GM12878 (cell line): ENCODE results near the gene SCUBE3. TPM values are rescaled to one million over a fixed set of nuclear protein-coding genes. Genes with fewer than 3 reads are reported as not detected.

Experiments used
- ATAC-seq: fragments of 200-7000 bp; cut with Tn5 transposase; 3 replicates; pipeline ENCODE4 v1.9.1; 2020; ENCODE audit warnings: mild to moderate bottlenecking, moderate library complexity
- BruUV-seq: library from RNA; stranded (reverse); fragments of 400-500 nt; replicated peaks from 2 replicates; lab custom pipeline; 2021; lab: Mats Ljungman, UMichigan
- CTCF ChIA-PET: fragments of 300-600 bp; sonication (Branson Sonifier 250); formaldehyde crosslinking; extraction: SDS; loops from one replicate; lab custom pipeline; 2021; ENCODE audit warnings: inconsistent platforms; lab: Yijun Ruan, JAX
- POLR2A ChIA-PET: fragments of 350-600 bp; formaldehyde crosslinking; extraction: SDS; loops from one replicate; lab custom pipeline; 2021; ENCODE audit warnings: inconsistent platforms; lab: Charles Lee
- RAD21 ChIA-PET: fragments of 300-600 bp; sonication (Branson Sonifier 250); formaldehyde crosslinking; loops from one replicate; lab custom pipeline; 2023; ENCODE audit warnings: antibody characterized with exemption; ENCODE audit not compliant: unreplicated experiment; lab: Charles Lee
- SMC1A ChIA-PET: fragments of 300-600 bp; sonication (Branson Sonifier 250); formaldehyde crosslinking; loops from one replicate; lab custom pipeline; 2023; ENCODE audit not compliant: unreplicated experiment, uncharacterized antibody; lab: Charles Lee
- DNase-seq: peaks from one replicate; pipeline ENCODE4 v3.0.0-alpha.2; 2011; ENCODE audit warnings: low read depth, low spot score
- FAIRE-seq: peaks from 3 replicates; lab custom pipeline; 2011; peaks lifted over from hg19 to GRCh38; lab: Jason Lieb, UNC
- H2AFZ ChIP-seq: 2 replicates; pipeline ENCODE4 v1.6.0; 2011; ENCODE audit warnings: low read depth, low read length, control low read depth; ENCODE audit not compliant: control insufficient read depth
- H3K27ac ChIP-seq: 2 replicates; pipeline ENCODE4 v1.5.1; 2011; ENCODE audit warnings: control low read depth; ENCODE audit not compliant: control insufficient read depth, insufficient read depth
- H3K27me3 ChIP-seq, 2 experiments: replicated peaks in 1 of 2; 2 replicates each; pipeline versions ENCODE4 v1.6.0 to v1.6.1; 2011; ENCODE audit warnings: low read length in 1 of 2; ENCODE audit not compliant: control insufficient read depth in 2 of 2, insufficient read depth in 2 of 2
- H3K36me3 ChIP-seq, 2 experiments: 2 replicates each; pipeline ENCODE4 v1.5.1; 2011; ENCODE audit warnings: low read length in 1 of 2; ENCODE audit not compliant: control insufficient read depth in 2 of 2, insufficient read depth in 2 of 2
- H3K4me1 ChIP-seq: 2 replicates; pipeline ENCODE4 v1.6.1; 2011; ENCODE audit warnings: mild to moderate bottlenecking, low read length, moderate library complexity, mixed read lengths; ENCODE audit not compliant: control insufficient read depth, insufficient read depth
- H3K4me2 ChIP-seq: 2 replicates; pipeline ENCODE4 v1.6.0; 2011; ENCODE audit warnings: control low read depth; ENCODE audit not compliant: control insufficient read depth, insufficient read depth
- H3K4me3 ChIP-seq: fragments of 200-600 bp; sonication (generic); 2 replicates; pipeline ENCODE4 v1.5.1; 2016
- H3K79me2 ChIP-seq: 2 replicates; pipeline ENCODE4 v1.6.0; 2011; ENCODE audit warnings: low read length; ENCODE audit not compliant: control insufficient read depth, insufficient read depth
- H3K9ac ChIP-seq: 2 replicates; pipeline ENCODE4 v1.8.0; 2011; ENCODE audit warnings: low read length, control low read depth, mixed read lengths; ENCODE audit not compliant: control insufficient read depth, insufficient read depth
- H3K9me3 ChIP-seq: replicated peaks from 3 replicates; pipeline ENCODE4 v1.5.1; 2011; ENCODE audit warnings: mild to moderate bottlenecking, low read length; ENCODE audit not compliant: control insufficient read depth, insufficient read depth
- H4K20me1 ChIP-seq: 2 replicates; pipeline ENCODE4 v1.6.0; 2011; ENCODE audit not compliant: control insufficient read depth, insufficient read depth
- BCL11A ChIP-seq: IDR thresholded peaks from 2 replicates; pipeline ENCODE4 v1.6.1; 2011; ENCODE audit warnings: low read depth, low read length
- CREM ChIP-seq: IDR thresholded peaks from 2 replicates; pipeline ENCODE4 v1.6.1; 2014; ENCODE audit warnings: antibody characterized with exemption, low read depth
- EZH2 ChIP-seq: IDR thresholded peaks from 2 replicates; pipeline ENCODE4 v1.6.1; 2012; ENCODE audit warnings: low read depth, mild to moderate bottlenecking, control low read depth, inconsistent platforms, low read length, borderline replicate concordance; ENCODE audit not compliant: control insufficient read depth
- NFYA ChIP-seq: IDR thresholded peaks from 2 replicates; pipeline ENCODE4 v1.6.1; 2011; ENCODE audit warnings: low read depth, mild to moderate bottlenecking, low read length, improper control_type of control experiment, borderline replicate concordance
- PML ChIP-seq: IDR thresholded peaks from 2 replicates; pipeline ENCODE4 v1.6.1; 2012; ENCODE audit warnings: low read length, inconsistent platforms
- POLR2AphosphoS2 ChIP-seq: IDR thresholded peaks from 2 replicates; pipeline ENCODE4 v1.6.1; 2011; ENCODE audit warnings: low read depth, mild to moderate bottlenecking, low read length, improper control_type of control experiment, moderate library complexity
- RFX5 ChIP-seq: IDR thresholded peaks from 2 replicates; pipeline ENCODE4 v1.6.1; 2011; ENCODE audit warnings: low read depth, low read length, improper control_type of control experiment
- SREBF1 ChIP-seq: IDR thresholded peaks from 2 replicates; pipeline ENCODE4 v1.6.1; 2012; ENCODE audit warnings: mild to moderate bottlenecking, low read length
- TARDBP ChIP-seq: IDR thresholded peaks from 2 replicates; pipeline ENCODE4 v1.6.1; 2016; ENCODE audit warnings: borderline replicate concordance
- ZNF207 ChIP-seq: fragments of 450-650 bp; IDR thresholded peaks from 2 replicates; pipeline ENCODE4 v1.6.1; 2014; ENCODE audit warnings: antibody characterized with exemption, mild to moderate bottlenecking, borderline replicate concordance
- ZSCAN29 ChIP-seq: fragments of 450-650 bp; IDR thresholded peaks from 2 replicates; pipeline ENCODE4 v1.6.1; 2017; ENCODE audit warnings: mild to moderate bottlenecking, moderate library complexity
- WGBS: methylation state at CpG from one replicate; pipeline ENCODE4 v1.1.6; 2016; ENCODE audit warnings: low lambda C conversion rate; ENCODE audit not compliant: insufficient replicate concordance, insufficient coverage; ENCODE audit errors: missing lambda C conversion rate; 5-methylcytosine and 5-hydroxymethylcytosine counted together
- in situ Hi-C: fragments of 300-500 bp; cut with MboI; formaldehyde crosslinking; loops from 9 replicates; pipeline ENCODE4 v1.14.3; 2018; ENCODE audit warnings: mixed read lengths
- intact Hi-C: fragments of 100-400 bp; cut with micrococcal nuclease; formaldehyde crosslinking; loops from one replicate; pipeline ENCODE4 v1.14.2; 2022; ENCODE audit not compliant: unreplicated experiment
- polyA plus RNA-seq, 11 experiments: library from polyadenylated mRNA; depleted of rRNA in 4 of 11; unstranded in 6 of 11; stranded (reverse) in 5 of 11; fragments of >200 nt; fragmentation: Nextera tagmentation in 4 of 11; fragmentation: Illumina TruSeq in 1 of 11; extraction: Ambion mirVana in 4 of 11; extraction: Trizol in 1 of 11; gene quantifications; 1 replicate in 1 of 11; 2 replicates in 10 of 11; pipeline versions ENCODE4 v1.2.1 to v1.2.3, GENCODE V29; 2011 to 2016; ENCODE audit warnings: inconsistent platforms in 2 of 11, missing spikeins in 2 of 11, low read depth in 1 of 11
- total RNA-seq, 4 experiments: library from RNA; depleted of rRNA in 3 of 4; stranded (reverse); fragments of >200 nt in 3 of 4; fragmentation: Illumina TruSeq in 1 of 4; extraction: Trizol in 1 of 4; gene quantifications; 2 replicates each; pipeline versions ENCODE4 v1.2.1 to v1.2.3, GENCODE V29; 2013 to 2021
- TF ChIP-seq, protein P1 (sequence below): IDR thresholded peaks from 2 replicates; pipeline ENCODE4 v1.6.1; 2012; ENCODE audit warnings: low read depth, low read length, improper control_type of control experiment
- TF ChIP-seq, protein P2 (sequence below): fragments of 450-650 bp; formaldehyde crosslinking; IDR thresholded peaks from 2 replicates; pipeline ENCODE4 v1.4.0; 2022; ENCODE audit warnings: mild to moderate bottlenecking, moderate library complexity
- TF ChIP-seq, protein P3 (sequence below): IDR thresholded peaks from 2 replicates; pipeline ENCODE4 v1.6.1; 2012; ENCODE audit warnings: low read length, inconsistent platforms

The SCUBE3 gene
- total and polyA plus RNA-seq, 10 of the 15 experiments (the other 5 are each of a cell fraction or from before 2014, with no cell fraction given), result under 0.01 to 0.20 (median 0.07) TPM; not detected in 4

DNA sequence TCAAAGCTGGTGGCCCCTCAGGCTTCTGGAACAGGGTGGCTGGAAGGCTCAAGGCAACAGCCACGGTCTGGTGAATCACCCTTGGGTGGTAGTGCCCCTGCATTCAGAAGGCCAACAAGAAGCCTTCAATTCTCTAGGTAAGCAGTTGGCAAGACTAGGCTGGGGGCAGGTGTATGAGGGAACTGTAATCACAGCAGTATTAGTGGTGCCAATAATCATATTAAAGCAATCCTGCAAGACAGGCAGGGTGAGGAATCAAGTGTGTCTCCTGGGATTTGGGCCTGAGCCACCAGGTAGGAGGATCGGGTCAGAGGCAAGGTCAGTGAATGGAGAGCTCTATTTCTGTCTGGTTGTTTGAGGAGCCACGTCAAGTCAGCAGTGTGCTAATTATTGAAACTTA lies 24.9 kb upstream of the SCUBE3 start:
- intact Hi-C loops, result no loop called here
- ChIA-PET RAD21 (interaction anchor here (1.5 kb wide), 1 partner anchor 49 kb away, joined by 4 read pairs; no protein-coding TSS in a partner anchor), CTCF (interaction anchor here (4.8 kb wide), 1 partner anchor 16 kb away, joined by 21 read pairs; no protein-coding TSS in a partner anchor), POLR2A (no interaction called here), SMC1A (no interaction called here)
- H3K9me3 ChIP-seq, result no peaks in the 10 kb centered on the region
- H3K27me3 ChIP-seq, result no peaks in the 10 kb centered on the region
- H4K20me1 ChIP-seq, result no peaks in the 10 kb centered on the region
- H3K27ac ChIP-seq, result no peak overlapping the region
- no peak for FAIRE-seq
- no peak for ATAC-seq
- TF ChIP-seq RFX5, result no peak
- TF ChIP-seq, protein P1, sequence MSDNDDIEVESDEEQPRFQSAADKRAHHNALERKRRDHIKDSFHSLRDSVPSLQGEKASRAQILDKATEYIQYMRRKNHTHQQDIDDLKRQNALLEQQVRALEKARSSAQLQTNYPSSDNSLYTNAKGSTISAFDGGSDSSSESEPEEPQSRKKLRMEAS, result no peak
- no peak for TF ChIP-seq SREBF1
- no peak for TF ChIP-seq EZH2
- no peak for TF ChIP-seq PML
- 20% methylated on average over 3 of the region's 3 CpGs for WGBS
- H3K4me2 ChIP-seq, result no peak overlapping the region
- in situ Hi-C loops, result no loop called here
- no peaks in the 10 kb centered on the region for H3K36me3 ChIP-seq
- H3K4me3 ChIP-seq, result no peak overlapping the region
- H3K9ac ChIP-seq, result no peak overlapping the region
- no TSS peak for BruUV-seq
- no peak for DNase-seq
- H2AFZ ChIP-seq, result no peak overlapping the region
- no peaks in the 10 kb centered on the region for H3K79me2 ChIP-seq
- no peaks in the 10 kb centered on the region for H3K4me1 ChIP-seq

DNA sequence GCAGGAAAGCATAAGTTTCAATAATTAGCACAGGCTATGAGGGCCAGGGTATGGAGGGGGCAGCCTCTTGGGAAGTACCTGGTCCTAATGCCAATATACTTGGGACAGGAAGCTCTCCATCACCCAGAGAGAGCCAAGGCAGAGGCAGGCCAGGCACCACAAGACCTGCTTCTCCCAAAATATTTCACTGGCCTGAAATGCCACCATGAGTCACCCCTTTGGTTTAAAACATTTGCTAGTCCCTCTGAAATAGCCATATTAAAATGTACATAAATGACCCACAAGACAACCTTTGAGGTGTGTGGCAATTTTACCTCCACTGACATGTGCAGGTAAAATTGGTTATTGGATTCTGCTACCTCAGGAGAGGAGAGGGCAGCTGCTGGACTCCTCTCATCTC lies 23.4 kb upstream of the SCUBE3 start:
- no peak overlapping the region for H3K4me3 ChIP-seq
- no peak overlapping the region for H3K9ac ChIP-seq
- intact Hi-C loops (no loop called here), in situ Hi-C loops (no loop called here)
- CTCF ChIA-PET, result interaction anchor here (0.6 to 2.6 kb wide), 4 partner anchors 15 to 391 kb away, joined by 3 to 8 read pairs (median 3); no protein-coding TSS in a partner anchor
- DNase-seq, result no peak
- POLR2A ChIA-PET, result no interaction called here
- no peaks in the 10 kb centered on the region for H3K9me3 ChIP-seq
- no peak for ATAC-seq
- no TSS peak for BruUV-seq
- no peaks in the 10 kb centered on the region for H3K79me2 ChIP-seq
- RAD21 ChIA-PET, result no interaction called here
- H3K4me2 ChIP-seq, result no peak overlapping the region
- H3K27ac ChIP-seq, result no peak overlapping the region
- no peaks in the 10 kb centered on the region for H3K4me1 ChIP-seq
- H4K20me1 ChIP-seq, result no peaks in the 10 kb centered on the region
- H3K27me3 ChIP-seq, result no peaks in the 10 kb centered on the region
- no peaks in the 10 kb centered on the region for H3K36me3 ChIP-seq
- SMC1A ChIA-PET, result no interaction called here
- FAIRE-seq, result no peak
- no peak overlapping the region for H2AFZ ChIP-seq
- TF ChIP-seq POLR2AphosphoS2 (no peak), NFYA (no peak), TARDBP (no peak), BCL11A (no peak), CREM (no peak), ZNF207 (no peak), ZSCAN29 (no peak)
- TF ChIP-seq, protein P2, sequence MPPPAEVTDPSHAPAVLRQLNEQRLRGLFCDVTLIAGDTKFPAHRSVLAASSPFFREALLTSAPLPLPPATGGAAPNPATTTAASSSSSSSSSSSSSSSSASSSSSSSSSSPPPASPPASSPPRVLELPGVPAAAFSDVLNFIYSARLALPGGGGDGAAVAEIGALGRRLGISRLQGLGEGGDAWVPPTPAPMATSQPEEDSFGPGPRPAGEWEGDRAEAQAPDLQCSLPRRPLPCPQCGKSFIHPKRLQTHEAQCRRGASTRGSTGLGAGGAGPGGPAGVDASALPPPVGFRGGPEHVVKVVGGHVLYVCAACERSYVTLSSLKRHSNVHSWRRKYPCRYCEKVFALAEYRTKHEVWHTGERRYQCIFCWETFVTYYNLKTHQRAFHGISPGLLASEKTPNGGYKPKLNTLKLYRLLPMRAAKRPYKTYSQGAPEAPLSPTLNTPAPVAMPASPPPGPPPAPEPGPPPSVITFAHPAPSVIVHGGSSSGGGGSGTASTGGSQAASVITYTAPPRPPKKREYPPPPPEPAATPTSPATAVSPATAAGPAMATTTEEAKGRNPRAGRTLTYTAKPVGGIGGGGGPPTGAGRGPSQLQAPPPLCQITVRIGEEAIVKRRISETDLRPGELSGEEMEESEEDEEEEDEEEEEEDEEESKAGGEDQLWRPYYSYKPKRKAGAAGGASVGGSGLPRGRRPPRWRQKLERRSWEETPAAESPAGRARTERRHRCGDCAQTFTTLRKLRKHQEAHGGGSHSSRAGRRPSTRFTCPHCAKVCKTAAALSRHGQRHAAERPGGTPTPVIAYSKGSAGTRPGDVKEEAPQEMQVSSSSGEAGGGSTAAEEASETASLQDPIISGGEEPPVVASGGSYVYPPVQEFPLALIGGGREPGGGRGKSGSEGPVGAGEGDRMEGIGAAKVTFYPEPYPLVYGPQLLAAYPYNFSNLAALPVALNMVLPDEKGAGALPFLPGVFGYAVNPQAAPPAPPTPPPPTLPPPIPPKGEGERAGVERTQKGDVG (CRISPR knock-in tag), result no peak
- TF ChIP-seq, protein P1, result no peak
- TF ChIP-seq, protein P3, sequence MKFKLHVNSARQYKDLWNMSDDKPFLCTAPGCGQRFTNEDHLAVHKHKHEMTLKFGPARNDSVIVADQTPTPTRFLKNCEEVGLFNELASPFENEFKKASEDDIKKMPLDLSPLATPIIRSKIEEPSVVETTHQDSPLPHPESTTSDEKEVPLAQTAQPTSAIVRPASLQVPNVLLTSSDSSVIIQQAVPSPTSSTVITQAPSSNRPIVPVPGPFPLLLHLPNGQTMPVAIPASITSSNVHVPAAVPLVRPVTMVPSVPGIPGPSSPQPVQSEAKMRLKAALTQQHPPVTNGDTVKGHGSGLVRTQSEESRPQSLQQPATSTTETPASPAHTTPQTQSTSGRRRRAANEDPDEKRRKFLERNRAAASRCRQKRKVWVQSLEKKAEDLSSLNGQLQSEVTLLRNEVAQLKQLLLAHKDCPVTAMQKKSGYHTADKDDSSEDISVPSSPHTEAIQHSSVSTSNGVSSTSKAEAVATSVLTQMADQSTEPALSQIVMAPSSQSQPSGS, result no peak
